SKM-1 (cell line): ENCODE measurements around the gene NDUFB10.
"Not testable (repeated sequence)": the region's sequence is repeated elsewhere in the genome, so short reads cannot be mapped to it uniquely, and the experiment has no call there.

ENCODE experiments used
- DNase-seq: peaks from one replicate; lab custom pipeline; 2025; ENCODE audit not compliant: unreplicated experiment; lab: John Stamatoyannopoulos, UW

NDUFB10 gene

GRCh38 chr16:1923299-1924034 lies 35.9 kb upstream of the NDUFB10 start:
- no peak for DNase-seq

GRCh38 chr16:1924095-1924494 lies 35.2 kb upstream of the NDUFB10 start:
- no peak for DNase-seq

DNA sequence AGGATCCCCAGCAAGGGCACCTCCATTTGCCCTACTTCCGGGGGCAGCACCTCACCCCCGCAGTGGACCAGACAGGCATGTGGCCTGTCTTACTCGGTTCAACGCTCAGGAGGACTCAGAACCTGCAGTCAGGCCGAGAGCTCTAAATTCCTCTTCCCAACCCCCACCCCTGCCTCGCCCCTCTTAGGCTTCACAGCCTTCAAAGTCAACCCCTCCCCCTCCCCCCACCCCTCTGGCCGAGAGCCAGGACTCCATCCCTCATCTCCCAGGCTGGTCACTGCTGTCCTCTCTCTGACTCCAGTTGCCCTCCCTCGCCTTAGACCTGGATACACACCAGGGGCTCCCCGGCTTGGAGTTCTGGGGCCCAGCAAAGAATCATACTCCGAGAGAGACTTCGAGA lies 33.1 kb upstream of the NDUFB10 start:
- no peak for DNase-seq

- no peak for DNase-seq
Observed at GRCh38 chr16:1929105-1929504, 30.2 kb upstream of the NDUFB10 start.

GRCh38 chr16:1929578-1930337 lies 29.6 kb upstream of the NDUFB10 start:
- peak; percentile 58 for DNase-seq

GRCh38 chr16:1930338-1930720 lies 29.0 kb upstream of the NDUFB10 start:
- no peak for DNase-seq

- no peak for DNase-seq
Observed at GRCh38 chr16:1932050-1933028, 27.0 kb upstream of the NDUFB10 start.

DNA sequence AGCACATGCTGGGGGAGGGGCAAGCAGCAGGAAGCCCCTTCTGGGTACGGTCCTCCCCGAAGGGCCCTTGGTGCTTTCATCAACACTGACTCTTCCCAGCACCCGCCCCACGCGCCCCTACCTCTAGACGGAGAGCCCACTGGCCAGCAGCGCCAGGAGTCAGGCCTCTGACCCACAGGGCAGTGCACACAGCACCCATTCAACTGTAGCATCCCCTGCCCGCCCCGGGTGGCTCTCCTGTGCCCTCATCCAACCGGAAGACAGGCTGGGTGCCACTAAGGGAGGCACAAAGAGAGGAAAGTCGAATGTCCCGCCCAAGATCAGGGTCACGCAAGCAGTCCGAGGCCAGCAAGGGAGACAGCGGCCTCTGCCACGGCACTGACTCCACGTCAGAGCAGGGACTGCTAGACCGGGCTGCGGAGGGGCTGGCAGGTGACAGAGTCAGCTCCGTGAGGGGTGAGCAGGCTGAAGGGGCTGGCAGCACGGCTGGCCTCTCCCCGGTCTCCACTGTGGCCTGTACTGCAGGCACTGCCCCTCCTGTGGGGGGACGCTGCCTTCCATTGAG lies 26.2 kb upstream of the NDUFB10 start:
- DNase-seq: no peak

- DNase-seq: no peak
Observed at GRCh38 chr16:1936945-1937479, 22.3 kb upstream of the NDUFB10 start.

- DNase-seq: peak; percentile 83
Observed at GRCh38 chr16:1938316-1938715, 21.0 kb upstream of the NDUFB10 start.

DNA sequence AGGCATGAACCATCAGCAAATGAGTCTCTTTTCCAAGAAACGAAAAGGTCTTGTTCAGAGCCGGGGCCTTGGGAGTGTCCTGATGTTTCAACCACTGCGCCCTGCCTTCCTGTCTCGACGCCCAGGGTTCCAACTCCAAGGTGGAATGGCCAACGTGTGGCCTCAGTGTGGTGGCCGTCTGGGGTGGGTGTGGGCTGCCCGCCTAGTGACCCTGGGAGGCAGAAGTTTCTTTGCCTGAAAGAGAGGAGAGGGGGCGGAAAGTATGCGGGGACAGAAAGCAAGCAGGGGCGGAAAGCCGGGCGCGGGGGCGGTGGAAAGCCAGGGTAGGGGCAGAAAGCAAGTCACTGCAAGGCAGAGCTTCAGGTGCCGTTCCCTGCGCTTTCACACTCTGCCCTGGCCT lies 20.4 kb upstream of the NDUFB10 start:
- DNase-seq: no peak

DNA sequence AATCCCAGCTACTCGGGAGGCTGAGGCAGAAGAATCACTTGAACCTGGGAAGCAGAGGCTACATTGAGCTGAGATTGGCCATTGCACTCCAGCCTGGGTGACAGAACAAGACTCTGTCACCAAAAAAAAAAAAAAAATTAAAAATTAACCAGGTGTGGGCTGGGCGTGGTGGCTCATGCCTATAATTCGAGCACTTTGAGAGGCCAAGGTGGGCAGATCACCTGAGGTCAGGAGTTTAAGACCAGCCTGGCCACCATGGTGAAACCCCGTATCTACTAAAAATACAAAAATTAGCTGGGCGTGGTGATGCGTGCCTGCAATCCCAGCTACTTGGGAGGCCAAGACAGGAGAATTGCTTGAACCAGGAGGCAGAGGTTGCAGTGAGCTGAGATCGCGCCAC lies 19.5 kb upstream of the NDUFB10 start:
- DNase-seq: not testable (repeated sequence)

- no peak for DNase-seq
Observed at GRCh38 chr16:1940273-1941161, 18.8 kb upstream of the NDUFB10 start.

- peak; percentile 47 for DNase-seq
Observed at GRCh38 chr16:1941162-1942046, 17.9 kb upstream of the NDUFB10 start.

DNA sequence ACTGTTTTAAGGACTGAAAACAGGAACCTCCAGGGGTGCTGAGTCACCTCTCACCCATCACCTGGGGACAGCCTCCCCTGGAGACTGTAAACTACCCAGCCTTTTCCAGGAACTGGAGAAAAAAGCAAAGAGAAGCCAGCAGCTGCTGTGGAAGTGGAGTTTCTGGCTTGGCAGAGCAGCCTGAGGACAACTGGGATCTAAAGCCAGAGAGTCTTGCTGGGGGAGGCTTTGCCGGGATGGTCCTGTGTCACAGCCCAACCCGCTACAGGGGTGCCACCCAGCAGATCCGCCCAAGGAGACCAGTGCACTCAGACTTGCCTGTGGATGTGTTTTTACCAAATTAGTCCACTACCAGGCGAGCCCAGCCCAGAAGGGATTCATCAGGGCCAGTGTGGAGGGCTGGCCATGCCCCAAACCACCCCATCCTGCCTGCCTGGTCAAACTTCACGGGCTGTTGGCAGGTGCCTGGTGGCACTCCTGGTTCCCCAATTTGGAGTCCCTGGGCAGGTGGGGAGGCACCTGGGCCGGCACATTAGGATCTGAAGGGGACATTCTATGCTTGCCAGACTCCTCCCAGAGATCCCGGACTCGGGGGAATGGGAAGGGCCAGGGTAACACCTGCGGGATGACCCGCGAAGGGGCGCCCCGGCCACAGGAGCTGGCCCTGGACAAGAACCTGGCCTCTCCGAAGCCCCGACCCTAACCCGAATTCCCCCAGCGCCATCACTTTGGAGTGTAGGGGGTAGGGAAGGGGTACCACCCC lies 17.1 kb upstream of the NDUFB10 start:
- peak; percentile 77 for DNase-seq

DNA sequence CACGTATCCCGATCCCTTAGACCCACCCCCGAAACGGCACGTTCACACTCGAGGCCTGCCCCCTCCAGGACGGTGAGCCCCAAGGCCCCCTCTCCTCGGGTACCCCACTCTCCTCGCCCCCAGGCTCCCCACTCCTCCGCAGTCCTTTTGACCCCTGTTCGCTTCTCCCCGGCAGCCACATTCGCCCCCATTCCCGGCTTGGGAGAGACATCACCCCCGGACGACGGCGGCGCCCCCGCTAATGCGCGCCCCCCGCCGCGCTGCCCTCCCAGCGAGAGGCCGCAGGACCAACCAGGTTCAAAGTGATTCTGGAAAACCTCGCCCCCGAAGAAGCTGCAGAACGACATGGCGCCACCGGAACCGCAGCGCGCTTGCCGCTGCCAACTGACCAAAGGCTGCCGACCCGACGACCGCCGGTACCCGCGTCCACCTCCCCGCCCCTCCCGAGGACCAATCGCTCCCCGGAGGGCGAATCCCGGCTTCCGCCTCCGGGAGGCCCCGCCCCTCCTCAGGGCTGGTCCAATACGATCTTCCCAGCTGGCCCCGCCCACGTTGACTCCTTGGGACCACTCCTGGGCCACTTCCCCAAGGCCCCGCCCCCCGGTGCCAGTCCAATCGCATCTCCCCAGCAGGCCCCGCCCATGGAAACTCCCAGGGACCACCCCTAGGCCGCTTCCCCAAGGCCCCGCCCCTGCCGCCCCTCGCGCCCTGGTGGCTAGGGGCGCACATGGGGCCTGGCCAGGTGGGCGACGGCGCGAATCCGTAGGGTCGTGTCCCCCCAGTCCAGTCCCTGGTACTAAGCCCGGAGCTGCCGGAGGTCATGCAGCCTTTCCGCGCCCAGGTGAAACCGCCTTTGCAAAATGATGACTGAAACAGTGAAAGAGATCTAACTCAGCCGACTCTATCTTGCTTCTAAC lies 16.3 kb upstream of the NDUFB10 start, which contains the start of gene MSRB1:
Gene MSRB1, minus strand, starts transcription at position 390 of the 917 bp plus-strand sequence. Its CDS starts 43 bp downstream, at position 347.
- DNase-seq: peak; percentile 97
